GM19452 (cell line): ENCODE data around the gene CXCR5.
"Not testable (repeated sequence)": the region's sequence is repeated elsewhere in the genome, so short reads cannot be mapped to it uniquely, and the experiment has no call there.

Experiments used
- ATAC-seq: cut with Tn5 transposase; IDR thresholded peaks from one replicate; pipeline ENCODE4 v1.9.1; 2021; ENCODE audit not compliant: unreplicated experiment

The CXCR5 gene

GRCh38 chr11:118883368-118884071 lies at the start of gene CXCR5:
CXCR5 (plus strand) TSS chr11:118883892; CDS start chr11:118883942, 50 bp downstream.
- ATAC-seq, result peak; percentile 66

GRCh38 chr11:118834427-118835028 lies 49.2 kb upstream of the CXCR5 start:
- no peak for ATAC-seq

- ATAC-seq, result no peak
Observed at GRCh38 chr11:118837868-118838267, 45.8 kb upstream of the CXCR5 start.

- peak; percentile 65 for ATAC-seq
Observed at GRCh38 chr11:118838905-118839553, 44.7 kb upstream of the CXCR5 start.

- no peak for ATAC-seq
Observed at GRCh38 chr11:118841469-118842242, 42.0 kb upstream of the CXCR5 start.

- no peak for ATAC-seq
Observed at GRCh38 chr11:118842369-118842768, 41.3 kb upstream of the CXCR5 start.

GRCh38 chr11:118842843-118843242 lies 40.8 kb upstream of the CXCR5 start:
- not testable (repeated sequence) for ATAC-seq

GRCh38 chr11:118843565-118843964 lies 40.1 kb upstream of the CXCR5 start:
- no peak for ATAC-seq

- ATAC-seq, result no peak
Observed at GRCh38 chr11:118845369-118845768, 38.3 kb upstream of the CXCR5 start.

- ATAC-seq, result no peak
Observed at GRCh38 chr11:118846181-118846935, 37.3 kb upstream of the CXCR5 start.

- ATAC-seq, result no peak
Observed at GRCh38 chr11:118849825-118850224, 33.9 kb upstream of the CXCR5 start.

GRCh38 chr11:118851970-118852369 lies 31.7 kb upstream of the CXCR5 start:
- peak; percentile 63 for ATAC-seq

- ATAC-seq, result no peak
Observed at GRCh38 chr11:118853678-118854077, 30.0 kb upstream of the CXCR5 start.

- ATAC-seq, result no peak
Observed at GRCh38 chr11:118856314-118856713, 27.4 kb upstream of the CXCR5 start.

- ATAC-seq, result no peak
Observed at GRCh38 chr11:118857385-118857784, 26.3 kb upstream of the CXCR5 start.

GRCh38 chr11:118859973-118860372 lies 23.7 kb upstream of the CXCR5 start:
- ATAC-seq, result no peak

- no peak for ATAC-seq
Observed at GRCh38 chr11:118868659-118869058, 15.0 kb upstream of the CXCR5 start.

- ATAC-seq, result peak; percentile 81
Observed at GRCh38 chr11:118870396-118871343, 13.0 kb upstream of the CXCR5 start.

GRCh38 chr11:118872403-118872821 lies 11.3 kb upstream of the CXCR5 start:
- ATAC-seq, result no peak

GRCh38 chr11:118873804-118874203 lies 9.9 kb upstream of the CXCR5 start:
- ATAC-seq, result no peak
